A549 (cell line): ENCODE results near the gene TSPAN4. TPM values are rescaled to one million over a fixed set of nuclear protein-coding genes. Genes with fewer than 3 reads are reported as not detected.
A peak's percentile ranks its signal among the peaks of the same experiment; 100 is the strongest.

Source experiments
- ATAC-seq, 2 experiments: fragments of 200-7000 bp in 1 of 2; fragments of >200 bp in 1 of 2; cut with Nextera tagmentation in 1 of 2; cut with Tn5 transposase in 1 of 2; 3 replicates each; pipeline versions ENCODE4 v1.8.0 to v1.9.1; 2018 to 2020; ENCODE audit warnings: mild to moderate bottlenecking in 1 of 2, moderate library complexity in 1 of 2
- CTCF ChIA-PET: fragments of 300-600 bp; sonication (Branson Sonifier 250); formaldehyde crosslinking; extraction: SDS; loops from one replicate; lab custom pipeline; 2021; ENCODE audit warnings: antibody characterized with exemption, inconsistent platforms; lab: Yijun Ruan, JAX
- POLR2A ChIA-PET: fragments of 350-600 bp; formaldehyde crosslinking; extraction: SDS; loops from one replicate; lab custom pipeline; 2021; ENCODE audit warnings: antibody characterized with exemption, inconsistent platforms; lab: Yijun Ruan, JAX
- DNase-seq, 2 experiments: peaks; one replicate each; pipeline versions ENCODE4 v3.0.0 to v3.0.0-alpha.2; 2011 to 2016; ENCODE audit warnings: low read depth in 1 of 2, low spot score in 1 of 2
- FAIRE-seq: peaks from 2 replicates; lab custom pipeline; 2011; peaks lifted over from hg19 to GRCh38; lab: Jason Lieb, UNC
- H3K27ac ChIP-seq, 2 experiments: fragments of >200 bp; sonication (Bioruptor Twin); formaldehyde crosslinking; 3 replicates each; pipeline ENCODE4 v1.5.1; 2016 to 2017
- H3K4me1 ChIP-seq: fragments of >200 bp; sonication (Bioruptor Twin); formaldehyde crosslinking; 3 replicates; pipeline ENCODE4 v1.6.1; 2016
- H3K4me2 ChIP-seq: fragments of >200 bp; sonication (Bioruptor Twin); formaldehyde crosslinking; 3 replicates; pipeline ENCODE4 v1.6.1; 2016
- H3K4me3 ChIP-seq: fragments of >200 bp; sonication (Bioruptor Twin); formaldehyde crosslinking; 3 replicates; pipeline ENCODE4 v1.5.1; 2016
- H3K9me3 ChIP-seq: fragments of >200 bp; sonication (Bioruptor Twin); formaldehyde crosslinking; 3 replicates; pipeline ENCODE4 v1.6.1; 2016
- ESRRA ChIP-seq: fragments of 150-350 bp; IDR thresholded peaks from 2 replicates; pipeline ENCODE4 v1.6.1; 2014; ENCODE audit warnings: mild to moderate bottlenecking, low read length, borderline replicate concordance
- GATA3 ChIP-seq: IDR thresholded peaks from 2 replicates; pipeline ENCODE4 v1.6.1; 2012; ENCODE audit warnings: borderline replicate concordance
- HDAC2 ChIP-seq: fragments of 200-600 bp; sonication (generic); IDR thresholded peaks from 2 replicates; pipeline ENCODE4 v1.6.1; 2016
- HOXB5 ChIP-seq: fragments of 250-450 bp; sonication (Bioruptor Pico); IDR thresholded peaks from 2 replicates; pipeline ENCODE4 v1.5.0; 2020; ENCODE audit warnings: mild to moderate bottlenecking, moderate library complexity
- JUN ChIP-seq, 2 experiments: fragments of >200 bp; sonication (Bioruptor Twin); formaldehyde crosslinking; IDR thresholded peaks; 2 replicates in 1 of 2; 3 replicates in 1 of 2; pipeline ENCODE4 v1.6.1; 2016 to 2017
- JUNB ChIP-seq: fragments of >200 bp; sonication (Bioruptor Twin); formaldehyde crosslinking; IDR thresholded peaks from 2 replicates; pipeline ENCODE4 v1.6.1; 2016
- KDM1A ChIP-seq: fragments of 200-600 bp; sonication (generic); IDR thresholded peaks from 2 replicates; pipeline ENCODE4 v1.6.1; 2016; ENCODE audit warnings: low read depth, mild to moderate bottlenecking
- MAFK ChIP-seq: fragments of 450-650 bp; IDR thresholded peaks from 2 replicates; pipeline ENCODE4 v1.6.1; 2014; ENCODE audit not compliant: partially characterized antibody
- PHF8 ChIP-seq: fragments of 200-600 bp; sonication (generic); IDR thresholded peaks from 2 replicates; pipeline ENCODE4 v1.6.1; 2016; ENCODE audit warnings: low read depth, mild to moderate bottlenecking, antibody characterized with exemption, moderate library complexity, borderline replicate concordance
- POLR2A ChIP-seq: IDR thresholded peaks from 2 replicates; pipeline ENCODE4 v1.6.1; 2012; ENCODE audit warnings: mild to moderate bottlenecking, low read length
- RAD21 ChIP-seq, 2 experiments: fragments of >200 bp in 1 of 2; sonication (Bioruptor Twin) in 1 of 2; formaldehyde crosslinking in 1 of 2; IDR thresholded peaks in 1 of 2; conservative IDR thresholded peaks in 1 of 2; 2 replicates in 1 of 2; 3 replicates in 1 of 2; pipeline ENCODE4 v1.6.1; 2012 to 2018; ENCODE audit warnings: inconsistent platforms in 1 of 2
- RARB ChIP-seq: fragments of 250-450 bp; sonication (Bioruptor Pico); IDR thresholded peaks from 2 replicates; pipeline ENCODE4 v1.8.0; 2021; ENCODE audit warnings: mild to moderate bottlenecking, moderate library complexity
- REST ChIP-seq: fragments of 200-600 bp; sonication (generic); IDR thresholded peaks from 2 replicates; pipeline ENCODE4 v1.6.1; 2016; ENCODE audit warnings: antibody characterized with exemption, mild to moderate bottlenecking, moderate library complexity
- RFX5 ChIP-seq: fragments of 450-650 bp; IDR thresholded peaks from 2 replicates; pipeline ENCODE4 v1.7.1; 2014; ENCODE audit warnings: antibody characterized with exemption, mild to moderate bottlenecking, moderate library complexity
- SMC3 ChIP-seq: fragments of >200 bp; sonication (Bioruptor Twin); formaldehyde crosslinking; IDR thresholded peaks from 3 replicates; pipeline ENCODE4 v1.6.1; 2018; ENCODE audit warnings: inconsistent platforms
- SREBF2 ChIP-seq: fragments of 450-650 bp; IDR thresholded peaks from 2 replicates; pipeline ENCODE4 v1.6.1; 2014; ENCODE audit warnings: mild to moderate bottlenecking, moderate library complexity
- TP53 ChIP-seq: fragments of 250-450 bp; sonication (Bioruptor Pico); IDR thresholded peaks from 2 replicates; pipeline ENCODE4 v1.5.0; 2021; ENCODE audit warnings: mild to moderate bottlenecking, moderate library complexity
- WGBS: methylation state at CpG from one replicate; pipeline ENCODE4 v1.1.6; 2017; ENCODE audit errors: missing lambda C conversion rate; 5-methylcytosine and 5-hydroxymethylcytosine counted together
- polyA plus RNA-seq, 4 experiments: library from polyadenylated mRNA; depleted of rRNA in 3 of 4; stranded (reverse); fragments of >200 nt; fragmentation: RNase III in 1 of 4; extraction: RNeasy Plus Mini Kit Qiagen cat#74134 plus additional on column Dnase treatment in 1 of 4; gene quantifications; 2 replicates in 3 of 4; 3 replicates in 1 of 4; pipeline ENCODE4 v1.2.3, GENCODE V29; 2011 to 2017

TSPAN4 gene
- polyA plus RNA-seq, 2 of the 4 experiments (the other 2 are of a cell fraction) = 83.5 to 145 TPM

GRCh38 chr11:850775-851763 lies 8.4 kb downstream of the TSPAN4 start:
- no peaks in the 10 kb centered on the region for H3K9me3 ChIP-seq
- H3K4me3 ChIP-seq = no peak overlapping the region
- ChIA-PET POLR2A (interaction anchor here (1.5 kb wide), 1 partner anchor 9 kb away, joined by 7 read pairs; no protein-coding TSS in a partner anchor), CTCF (interaction anchor here (1.5 kb wide), 1 partner anchor 200 kb away, joined by 9 read pairs; no protein-coding TSS in a partner anchor)
- peak overlapping the region in 1 of 2 experiments; percentile 57; a peak in 2 of 6 replicates for H3K27ac ChIP-seq
- DNase-seq = no peak
- no peak for FAIRE-seq
- H3K4me1 ChIP-seq = peaks cover 54% of the 10 kb centered on the region
- 73% methylated on average over 14 of the region's 28 CpGs for WGBS
- peak; percentile 23; the same call in 2 of the 3 replicates for TF ChIP-seq SMC3
- TF ChIP-seq PHF8 = no peak
- peak; percentile 28 to 45; a peak in 2 of 5 replicates for TF ChIP-seq RAD21 (conservative IDR thresholded peaks at IDR 0.05 in 1 of 2, IDR thresholded peaks at IDR 0.05 in 1 of 2)
- ATAC-seq = peak in 1 of 2 experiments; percentile 46; a peak in 2 of 6 replicates
- no peak overlapping the region for H3K4me2 ChIP-seq

GRCh38 chr11:852762-853161 lies 10.1 kb downstream of the TSPAN4 start:
- 95% methylated on average over 13 of the region's 15 CpGs for WGBS

GRCh38 chr11:853682-854448 lies 11.2 kb downstream of the TSPAN4 start:
- ChIA-PET CTCF (interaction anchor here (1.1 to 9.0 kb wide), 6 partner anchors 7 to 197 kb away, joined by 3 to 37 read pairs (median 12); no protein-coding TSS in a partner anchor), POLR2A (no interaction called here)
- no peaks in the 10 kb centered on the region for H3K9me3 ChIP-seq
- WGBS = 95% methylated on average over 22 of the region's 27 CpGs
- FAIRE-seq (no peak), ATAC-seq (no peak), DNase-seq (no peak)
- H3K4me3 ChIP-seq = no peak overlapping the region
- H3K4me1 ChIP-seq = peaks cover 37% of the 10 kb centered on the region
- H3K4me2 ChIP-seq = no peak overlapping the region
- 0 out of 6 replicates have a peak overlapping the region, but pooled peaks of 1 of the 2 experiments have one; percentile 18 for H3K27ac ChIP-seq
- TF ChIP-seq POLR2A = no peak
- TF ChIP-seq ESRRA = no peak
- no peak for TF ChIP-seq MAFK
- TF ChIP-seq HOXB5 (CRISPR knock-in tag) = no peak
- no peak for TF ChIP-seq SREBF2

More at GRCh38 chr11:852762-853161, 10.1 kb downstream of the TSPAN4 start:
- Histone ChIP-seq H3K4me3 (no peak overlapping the region), H3K27ac (peak overlapping the region in 1 of 2 experiments; percentile 34; a peak in 2 of 6 replicates), H3K9me3 (no peaks in the 10 kb centered on the region), H3K4me1 (peaks cover 42% of the 10 kb centered on the region), H3K4me2 (no peak overlapping the region)
- DNase-seq (no peak), ATAC-seq (no peak), FAIRE-seq (no peak)
- ChIA-PET POLR2A (no interaction called here), CTCF (interaction anchor here (9.0 kb wide), 1 partner anchor 198 kb away, joined by 32 read pairs; no protein-coding TSS in a partner anchor)
- no peak for TF ChIP-seq TP53 (CRISPR knock-in tag)
- no peak for TF ChIP-seq RFX5
- no peak for TF ChIP-seq KDM1A
- no peak for TF ChIP-seq JUNB
- no peak for TF ChIP-seq GATA3
- no peak for TF ChIP-seq HDAC2
- no peak for TF ChIP-seq JUN (IDR thresholded peaks at IDR 0.05)
- no peak for TF ChIP-seq REST
- TF ChIP-seq RARB (CRISPR knock-in tag) = no peak
